ENCODE data around the gene FAM216A.

The FAM216A gene

DNA sequence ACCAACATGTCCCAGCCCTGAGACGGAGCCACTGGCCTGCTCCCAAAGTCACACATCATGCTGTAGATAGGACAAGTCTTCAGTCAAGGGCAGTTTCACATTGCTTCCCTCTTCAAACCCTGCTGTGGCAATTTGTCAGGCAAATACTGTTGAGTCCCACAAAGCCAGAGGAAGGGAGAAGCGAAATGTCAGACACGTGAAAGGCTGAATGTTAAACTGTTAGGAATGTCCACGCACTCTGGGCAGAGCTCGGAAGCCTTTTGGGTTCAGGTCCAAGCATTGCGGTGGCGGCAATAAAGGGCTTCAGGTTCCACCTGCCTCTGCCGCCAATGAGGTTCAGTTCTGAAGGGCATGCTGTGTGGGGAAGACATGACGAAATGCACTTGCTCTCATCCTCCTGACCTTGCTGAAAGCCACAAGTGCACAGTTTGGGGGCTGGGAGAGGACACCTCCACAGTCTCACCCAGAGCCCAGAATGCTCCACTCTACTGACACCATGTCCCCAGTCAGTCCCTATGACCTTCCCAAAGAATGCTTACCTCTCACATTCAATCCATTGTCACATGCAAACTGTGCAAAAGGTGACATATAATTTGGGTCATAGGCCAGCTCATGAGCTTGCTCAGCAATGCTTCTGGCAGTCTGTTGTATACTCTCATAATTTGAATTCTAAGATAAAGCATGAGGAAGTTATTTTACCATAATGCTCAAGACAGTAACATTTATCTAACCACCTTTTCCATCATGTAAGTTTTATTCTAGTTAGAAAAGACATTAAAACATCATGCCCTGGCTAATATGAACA lies 69.2 kb downstream of the FAM216A start:
- in situ Hi-C loops (cut with HindIII; ENCODE audit: low sequenced_read_pairs): loop anchor here (5.0 kb wide), 2 partner anchors 51 to 64 kb away; no protein-coding TSS in a partner anchor

DNA sequence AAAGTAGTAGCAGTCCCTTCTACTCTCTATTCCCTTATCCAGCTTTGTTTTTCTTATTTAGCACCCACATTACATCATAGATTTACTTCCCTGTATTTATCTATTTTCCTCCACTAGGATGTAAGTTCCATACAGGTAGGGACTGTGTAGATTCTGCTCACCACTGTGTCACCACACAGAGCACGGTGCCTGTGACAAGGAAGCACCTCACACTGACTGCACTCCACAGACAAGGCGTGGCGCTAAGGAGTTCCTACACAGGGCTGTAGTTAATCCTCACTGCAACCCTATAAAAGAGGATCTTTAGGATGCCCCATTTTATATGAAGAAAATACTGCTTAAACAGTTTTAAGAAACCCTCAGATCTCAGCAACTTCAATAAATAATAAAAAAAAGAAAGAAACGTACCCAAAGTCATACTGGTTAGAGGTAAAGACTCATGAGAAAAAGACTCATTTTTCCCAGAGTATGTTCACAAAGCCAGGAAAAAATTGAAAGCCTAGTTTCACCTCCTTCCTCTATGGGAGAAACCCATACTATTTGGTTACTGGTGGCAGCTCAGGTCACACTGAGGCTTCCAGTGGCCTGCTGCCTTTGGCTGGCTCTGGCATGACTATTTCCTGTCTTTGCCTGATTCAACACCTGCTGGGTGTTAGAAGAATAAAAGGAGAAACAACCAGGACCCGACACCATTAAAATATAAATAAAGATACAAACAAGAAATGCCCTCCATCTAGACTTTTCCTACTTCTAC lies 70.4 kb downstream of the FAM216A start:
- in situ Hi-C loops (cut with HindIII; ENCODE audit: low sequenced_read_pairs): loop anchor here (5.0 kb wide), 2 partner anchors 52 to 63 kb away; no protein-coding TSS in a partner anchor
